HUES48 (cell line): ENCODE measurements around the gene SP100.
"Not testable (repeated sequence)": the region's sequence is repeated elsewhere in the genome, so short reads cannot be mapped to it uniquely, and the experiment has no call there.

Source experiments
- H3K27ac ChIP-seq: one replicate; pipeline ENCODE4 v1.7.0; 2013; ENCODE audit warnings: low read depth, low read length, inconsistent platforms
- H3K27me3 ChIP-seq: 2 replicates; pipeline ENCODE4 v1.6.1; 2013; ENCODE audit warnings: mild to moderate bottlenecking, low read length; ENCODE audit not compliant: control insufficient read depth, insufficient read depth
- H3K36me3 ChIP-seq: 2 replicates; pipeline ENCODE4 v1.6.1; 2013; ENCODE audit warnings: low read length; ENCODE audit not compliant: control insufficient read depth, insufficient read depth
- H3K4me1 ChIP-seq: 2 replicates; pipeline ENCODE4 v1.6.1; 2013; ENCODE audit warnings: mild to moderate bottlenecking, low read length; ENCODE audit not compliant: control insufficient read depth, insufficient read depth
- H3K4me3 ChIP-seq: 2 replicates; pipeline ENCODE4 v1.5.1; 2013; ENCODE audit warnings: mild to moderate bottlenecking, low read depth, low read length
- H3K9ac ChIP-seq: 2 replicates; pipeline ENCODE4 v1.6.1; 2013; ENCODE audit warnings: mild to moderate bottlenecking, low read depth, low read length, moderate library complexity
- H3K9me3 ChIP-seq: 2 replicates; pipeline ENCODE4 v1.6.1; 2013; ENCODE audit warnings: low read length; ENCODE audit not compliant: control insufficient read depth, insufficient read depth

The SP100 gene

GRCh38 chr2:230416061-230416721 is at the start of gene SP100:
SP100 (plus strand) TSS chr2:230416201; CDS start chr2:230416297, 96 bp downstream.
- H3K9me3 ChIP-seq, result no peaks in the 10 kb centered on the region
- H3K27ac ChIP-seq, result no peak within 1 kb of the TSS
- H3K4me1 ChIP-seq, result peaks cover 3% of the 10 kb centered on the region; the same call in 1 of the 2 replicates
- peaks cover 20% of the 10 kb centered on the region for H3K27me3 ChIP-seq
- no peak within 1 kb of the TSS; the same call in 1 of the 2 replicates for H3K4me3 ChIP-seq
- no peaks in the 10 kb centered on the region for H3K36me3 ChIP-seq
- H3K9ac ChIP-seq, result no peak within 1 kb of the TSS

DNA sequence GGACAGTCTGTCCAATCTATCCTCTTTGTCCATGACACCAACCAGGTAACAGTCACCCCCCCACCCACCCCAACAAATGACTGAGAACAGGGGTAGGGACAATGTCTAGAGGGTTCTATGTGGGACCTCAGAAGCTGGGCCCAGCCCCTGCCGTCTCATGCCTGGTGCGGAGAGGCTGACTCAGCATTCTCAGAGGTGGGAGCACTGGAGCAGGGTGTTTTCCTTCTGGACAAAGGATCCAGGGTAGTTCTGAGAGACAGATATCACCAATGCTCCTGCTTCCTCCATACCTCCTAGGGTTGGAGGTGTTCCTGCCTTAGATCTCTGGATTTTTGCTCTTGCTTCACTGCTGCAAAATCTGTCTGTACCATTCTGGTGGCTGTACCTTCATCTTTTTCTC is 33.9 kb upstream of the SP100 start:
- Histone ChIP-seq H3K9ac (no peak overlapping the region), H3K4me3 (no peak overlapping the region), H3K4me1 (no peaks in the 10 kb centered on the region), H3K27me3 (no peaks in the 10 kb centered on the region), H3K9me3 (no peaks in the 10 kb centered on the region), H3K27ac (no peak overlapping the region), H3K36me3 (no peaks in the 10 kb centered on the region)

- H3K9me3 ChIP-seq, result no peaks in the 10 kb centered on the region
- H3K4me1 ChIP-seq, result no peaks in the 10 kb centered on the region
- H3K4me3 ChIP-seq, result no peak overlapping the region
- no peaks in the 10 kb centered on the region for H3K36me3 ChIP-seq
- no peaks in the 10 kb centered on the region for H3K27me3 ChIP-seq
- H3K9ac ChIP-seq, result no peak overlapping the region
- no peak overlapping the region for H3K27ac ChIP-seq
Observed at GRCh38 chr2:230383453-230383852, 32.5 kb upstream of the SP100 start.

DNA sequence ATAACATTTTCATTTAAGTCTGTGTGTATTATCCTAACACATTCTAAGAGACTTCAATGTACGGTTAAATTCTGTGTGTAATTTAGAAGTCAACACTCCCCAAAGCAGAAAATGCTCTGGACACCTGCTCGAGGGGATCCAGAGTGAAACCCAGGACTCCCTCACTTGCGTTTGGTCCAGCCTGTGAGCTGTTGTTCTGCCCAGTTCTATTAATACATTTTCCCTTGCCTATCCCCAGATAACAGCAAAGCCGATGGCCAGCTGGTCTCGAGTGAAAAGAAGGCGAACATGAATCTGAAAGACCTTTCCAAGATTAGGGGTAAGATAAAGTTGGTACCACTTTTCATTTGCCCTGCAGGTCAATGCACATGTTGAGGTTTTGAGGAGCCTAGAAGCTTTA is 31.0 kb upstream of the SP100 start:
- H3K4me3 ChIP-seq, result no peak overlapping the region
- H3K4me1 ChIP-seq, result no peaks in the 10 kb centered on the region
- no peaks in the 10 kb centered on the region for H3K36me3 ChIP-seq
- H3K27me3 ChIP-seq, result no peaks in the 10 kb centered on the region
- H3K9ac ChIP-seq, result no peak overlapping the region
- H3K27ac ChIP-seq, result no peak overlapping the region
- no peaks in the 10 kb centered on the region for H3K9me3 ChIP-seq

- Histone ChIP-seq H3K36me3 (no peaks in the 10 kb centered on the region), H3K27ac (no peak overlapping the region), H3K9me3 (no peaks in the 10 kb centered on the region), H3K4me1 (no peaks in the 10 kb centered on the region), H3K4me3 (no peak overlapping the region), H3K27me3 (no peaks in the 10 kb centered on the region), H3K9ac (no peak overlapping the region)
Observed at GRCh38 chr2:230394301-230394700, 21.7 kb upstream of the SP100 start.

DNA sequence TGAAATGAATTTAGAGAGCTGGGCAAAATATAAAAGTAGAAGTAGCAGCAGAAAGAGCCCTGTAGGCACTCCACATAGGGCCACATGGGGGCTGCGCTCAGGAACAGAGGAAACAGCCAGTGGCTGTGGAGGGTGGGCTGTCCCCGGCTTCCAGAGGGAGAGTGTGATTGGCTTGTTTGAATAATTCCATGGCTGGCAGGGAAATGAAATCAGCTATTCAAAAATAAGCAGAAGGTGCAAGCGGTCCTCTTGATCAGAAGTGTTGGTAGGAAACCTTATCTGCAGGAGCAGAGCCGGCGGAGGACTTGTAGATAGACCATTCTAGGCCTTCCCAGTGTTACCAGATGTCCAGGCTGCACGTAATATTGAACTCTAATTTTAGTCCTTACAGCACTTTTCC is 17.3 kb upstream of the SP100 start:
- H3K27ac ChIP-seq, H3K27me3 ChIP-seq, H3K4me3 ChIP-seq, H3K36me3 ChIP-seq, H3K4me1 ChIP-seq, H3K9ac ChIP-seq, H3K9me3 ChIP-seq: not testable (repeated sequence)

DNA sequence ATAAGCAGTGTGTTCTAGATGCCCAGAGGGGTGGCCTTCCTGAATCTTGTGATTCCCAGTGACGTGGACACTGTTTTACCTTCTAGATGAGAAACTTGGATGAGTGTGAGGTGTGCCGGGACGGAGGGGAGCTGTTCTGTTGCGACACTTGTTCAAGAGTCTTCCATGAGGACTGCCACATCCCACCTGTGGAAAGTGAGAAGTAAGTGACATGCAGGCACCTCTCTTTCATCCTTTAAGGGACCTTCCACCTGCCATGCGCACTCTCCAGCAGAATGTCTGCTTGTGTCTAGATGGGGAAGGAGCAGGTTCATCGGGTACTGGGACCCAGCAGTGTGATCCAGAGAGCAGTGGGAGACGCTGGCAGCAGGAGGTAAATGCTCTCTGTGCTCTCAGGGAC is 16.0 kb upstream of the SP100 start:
- no peak overlapping the region for H3K4me3 ChIP-seq
- no peaks in the 10 kb centered on the region for H3K9me3 ChIP-seq
- H3K27me3 ChIP-seq, result no peaks in the 10 kb centered on the region
- no peaks in the 10 kb centered on the region for H3K4me1 ChIP-seq
- no peak overlapping the region for H3K27ac ChIP-seq
- no peaks in the 10 kb centered on the region for H3K36me3 ChIP-seq
- H3K9ac ChIP-seq, result no peak overlapping the region

GRCh38 chr2:230400454-230400853 is 15.5 kb upstream of the SP100 start:
- Histone ChIP-seq H3K9ac (no peak overlapping the region), H3K9me3 (no peaks in the 10 kb centered on the region), H3K27ac (no peak overlapping the region), H3K4me3 (no peak overlapping the region), H3K27me3 (no peaks in the 10 kb centered on the region), H3K36me3 (no peaks in the 10 kb centered on the region), H3K4me1 (no peaks in the 10 kb centered on the region)

DNA sequence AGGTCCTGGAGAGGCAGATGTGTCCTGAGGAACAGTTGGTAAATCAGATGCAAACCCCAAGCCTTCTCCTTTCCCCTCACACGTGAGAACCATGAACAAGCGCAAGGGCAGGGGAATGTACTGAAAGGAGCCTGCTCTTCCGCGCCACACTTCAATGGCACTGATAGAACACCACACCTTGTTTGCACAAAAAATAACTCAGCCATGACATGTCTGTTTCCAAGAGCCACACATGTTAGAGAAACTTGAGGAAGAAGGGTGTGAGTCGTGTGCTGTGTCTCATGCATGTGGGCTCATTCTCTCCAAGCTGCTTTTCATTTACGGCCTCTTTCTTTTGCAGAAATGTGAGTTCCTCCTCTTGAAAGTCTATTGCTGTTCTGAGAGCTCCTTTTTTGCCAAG is 15.0 kb upstream of the SP100 start:
- not testable (repeated sequence) for H3K27ac ChIP-seq, H3K4me3 ChIP-seq, H3K9me3 ChIP-seq, H3K4me1 ChIP-seq, H3K27me3 ChIP-seq, H3K9ac ChIP-seq, H3K36me3 ChIP-seq

- Histone ChIP-seq H3K9ac (no peak overlapping the region), H3K27ac (no peak overlapping the region), H3K4me3 (no peak overlapping the region), H3K27me3 (no peaks in the 10 kb centered on the region), H3K4me1 (no peaks in the 10 kb centered on the region), H3K9me3 (no peaks in the 10 kb centered on the region), H3K36me3 (no peaks in the 10 kb centered on the region)
Observed at GRCh38 chr2:230403746-230404145, 12.3 kb upstream of the SP100 start.

DNA sequence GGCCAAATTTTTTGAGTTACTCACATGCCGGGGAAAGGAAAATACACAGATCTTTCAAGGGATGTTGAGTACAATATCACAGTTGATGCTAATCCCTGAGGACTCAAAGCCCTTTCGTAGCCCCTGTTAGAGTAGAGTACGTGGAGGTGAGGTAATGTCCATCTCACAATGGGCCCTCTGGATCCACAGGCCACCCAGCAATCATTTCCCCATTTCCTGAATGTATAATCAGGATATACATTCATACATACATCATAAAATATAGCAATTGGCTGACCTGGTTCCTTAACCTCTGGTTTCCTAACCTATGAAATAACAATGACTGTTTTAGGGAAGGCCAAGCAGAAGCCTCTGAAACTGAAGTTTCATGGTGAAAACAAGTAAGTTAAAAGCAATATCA is 10.2 kb upstream of the SP100 start:
- H3K9ac ChIP-seq, result no peak overlapping the region
- no peaks in the 10 kb centered on the region for H3K9me3 ChIP-seq
- H3K4me1 ChIP-seq, result no peaks in the 10 kb centered on the region
- no peak overlapping the region for H3K4me3 ChIP-seq
- no peaks in the 10 kb centered on the region for H3K36me3 ChIP-seq
- peaks cover 13% of the 10 kb centered on the region for H3K27me3 ChIP-seq
- no peak overlapping the region for H3K27ac ChIP-seq
